ENCODE results near the gene PLSCR3. TPM values are rescaled to one million over a fixed set of nuclear protein-coding genes. Genes with fewer than 3 reads are reported as not detected.

Gene PLSCR3
- total RNA-seq, 2 donors from 2014 or later = 11.0 to 12.0 TPM

GRCh38 chr17:7404737-7405349 lies 10.5 kb upstream of the PLSCR3 start:
- H3K27me3 ChIP-seq = peaks cover 8% of the 10 kb centered on the region
- intact Hi-C loops (cut with DNase I) = no loop called here
- peak overlapping the region; percentile 44 for H3K4me3 ChIP-seq
- DNase-seq = peak; percentile 55
- peak overlapping the region; percentile 55 for H3K27ac ChIP-seq
- no peaks in the 10 kb centered on the region for H3K36me3 ChIP-seq
- peaks cover 5% of the 10 kb centered on the region for H3K4me1 ChIP-seq
- no peaks in the 10 kb centered on the region for H3K9me3 ChIP-seq
- no peak for TF ChIP-seq CTCF (IDR thresholded peaks at IDR 0.05)
- H3K9ac ChIP-seq (ENCODE audit: low read depth in 2 of 2, low read length in 2 of 2) = peak overlapping the region; percentile 26 to 69

DNA sequence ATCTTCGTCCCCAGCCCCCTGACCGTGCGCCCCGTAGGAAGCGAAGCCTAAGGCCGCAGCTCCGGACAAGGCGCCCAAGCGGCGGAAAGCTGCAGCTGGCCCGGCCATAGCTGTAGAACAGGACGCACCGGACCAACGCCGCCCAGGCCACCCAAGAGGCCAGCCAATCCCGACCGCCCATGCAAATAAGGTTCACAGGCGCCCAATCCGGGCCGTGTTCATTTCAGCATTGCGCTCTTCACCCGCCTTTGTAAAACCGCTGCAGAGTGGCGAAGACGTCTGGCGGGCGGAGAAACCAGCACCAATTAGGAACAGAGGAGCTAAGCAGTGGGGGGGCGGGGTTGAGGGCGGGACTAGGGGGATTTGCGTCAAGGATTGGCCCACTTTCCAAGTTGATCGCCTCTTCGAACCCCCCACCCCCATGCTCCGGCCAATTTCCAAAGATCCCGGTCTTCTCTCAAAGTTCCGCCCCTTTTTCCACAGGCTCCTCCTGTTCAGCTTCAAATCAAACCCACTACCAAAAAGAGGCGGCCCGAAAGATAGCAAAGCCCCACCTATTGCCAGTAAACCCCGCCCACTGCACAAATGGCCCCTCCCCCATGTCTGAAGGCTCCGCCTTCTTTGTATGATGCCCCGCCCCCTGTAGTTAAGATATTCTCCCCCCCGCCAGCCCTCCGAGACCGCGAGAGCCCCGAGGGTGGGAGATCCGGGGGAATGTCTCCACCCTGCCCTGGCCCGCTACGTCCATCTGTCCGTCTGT lies 9.8 kb upstream of the PLSCR3 start, which contains the start of gene TMEM256:
Gene TMEM256 (minus strand): TSS at position 121 of the 760 bp plus-strand sequence. CDS start 13 bp downstream, at position 108.
- peak within 1 kb of the TSS; percentile 79 to 87 for H3K9ac ChIP-seq (ENCODE audit: low read depth in 2 of 2, low read length in 2 of 2)
- no peaks in the 10 kb centered on the region for H3K36me3 ChIP-seq
- H3K4me1 ChIP-seq = peaks cover 5% of the 10 kb centered on the region
- H3K9me3 ChIP-seq = no peaks in the 10 kb centered on the region
- intact Hi-C loops (cut with DNase I) = no loop called here
- H3K4me3 ChIP-seq = peak within 1 kb of the TSS; percentile 44
- DNase-seq = peak; percentile 99
- H3K27ac ChIP-seq = peak within 1 kb of the TSS; percentile 83
- no peak for TF ChIP-seq CTCF (IDR thresholded peaks at IDR 0.05)
- H3K27me3 ChIP-seq = peaks cover 8% of the 10 kb centered on the region

- Histone ChIP-seq H3K4me1 (peaks cover 5% of the 10 kb centered on the region), H3K9me3 (no peaks in the 10 kb centered on the region), H3K9ac (ENCODE audit: low read depth in 2 of 2, low read length in 2 of 2) (peak overlapping the region; percentile 79 to 87), H3K27me3 (peaks cover 8% of the 10 kb centered on the region), H3K27ac (peak overlapping the region; percentile 83), H3K36me3 (no peaks in the 10 kb centered on the region), H3K4me3 (peak overlapping the region; percentile 44)
- TF ChIP-seq CTCF (IDR thresholded peaks at IDR 0.05) = no peak
- no peak for DNase-seq
- intact Hi-C loops (cut with DNase I) = no loop called here
Observed at GRCh38 chr17:7403727-7403976, 9.3 kb upstream of the PLSCR3 start.

DNA sequence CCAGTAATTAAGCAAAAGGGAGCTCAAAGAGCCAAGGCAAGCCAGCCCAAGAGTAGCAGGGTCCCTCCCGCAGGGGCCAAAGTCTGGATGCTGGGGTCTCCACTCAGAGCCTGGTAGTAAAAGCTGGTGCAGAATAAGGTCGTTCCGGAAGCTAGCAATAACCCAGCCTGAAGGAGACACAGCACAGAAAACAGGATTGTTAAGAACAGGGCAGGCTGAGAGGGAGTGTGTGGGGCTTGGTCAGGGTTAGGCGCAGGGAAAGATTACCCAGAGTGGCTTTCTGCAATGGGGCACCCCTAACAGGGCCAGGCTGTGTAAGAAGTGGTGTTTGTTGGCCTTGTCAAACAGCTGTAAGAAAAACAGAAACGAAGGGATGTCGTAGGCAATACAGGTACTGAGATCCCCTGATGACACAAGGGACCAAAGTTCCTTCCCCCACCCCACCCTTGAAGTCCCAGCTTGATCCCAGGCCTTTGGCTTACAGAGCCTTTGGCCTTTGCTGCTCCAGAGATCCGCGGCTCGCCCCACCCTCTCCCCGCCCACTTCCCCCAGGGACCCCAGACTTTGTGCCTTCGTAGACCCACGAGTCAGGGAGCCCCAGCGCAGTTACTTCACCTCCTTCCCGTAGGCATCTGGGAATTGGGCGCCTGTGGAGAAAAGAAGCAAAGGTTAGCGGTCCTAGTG lies 8.9 kb upstream of the PLSCR3 start:
- intact Hi-C loops (cut with DNase I) = no loop called here
- Histone ChIP-seq H3K36me3 (no peaks in the 10 kb centered on the region), H3K9me3 (no peaks in the 10 kb centered on the region), H3K27me3 (peaks cover 8% of the 10 kb centered on the region), H3K4me3 (peak overlapping the region; percentile 44), H3K27ac (peak overlapping the region; percentile 83), H3K4me1 (peaks cover 5% of the 10 kb centered on the region), H3K9ac (ENCODE audit: low read depth in 2 of 2, low read length in 2 of 2) (peak overlapping the region; percentile 79 to 87)
- TF ChIP-seq CTCF (IDR thresholded peaks at IDR 0.05) = no peak
- peak; percentile 80 for DNase-seq

DNA sequence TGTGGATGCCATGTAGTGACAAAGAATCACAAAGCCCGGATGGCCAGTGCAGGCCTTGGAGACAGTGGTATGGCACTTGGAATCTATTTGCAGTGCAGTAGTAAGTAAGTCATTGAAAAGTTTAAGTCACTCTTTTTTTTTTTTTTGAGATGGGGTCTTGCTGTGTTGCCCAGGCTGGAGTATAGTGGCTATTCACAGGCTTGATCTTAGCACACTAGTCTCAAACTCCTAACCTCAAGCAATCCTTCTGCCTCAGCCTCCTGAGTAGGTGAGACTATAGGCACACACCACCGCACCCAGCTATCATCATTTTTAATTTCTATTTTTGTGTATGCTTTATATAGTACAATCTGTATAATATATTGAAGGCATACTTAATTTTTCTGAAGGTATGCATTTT lies 4.3 kb upstream of the PLSCR3 start:
- H3K36me3 ChIP-seq = no peaks in the 10 kb centered on the region
- H3K27me3 ChIP-seq = no peaks in the 10 kb centered on the region
- peaks cover 5% of the 10 kb centered on the region for H3K4me1 ChIP-seq
- no peak for TF ChIP-seq CTCF (IDR thresholded peaks at IDR 0.05)
- no peak overlapping the region for H3K27ac ChIP-seq
- H3K9me3 ChIP-seq = no peaks in the 10 kb centered on the region
- intact Hi-C loops (cut with DNase I) = no loop called here
- no peak overlapping the region for H3K4me3 ChIP-seq
- DNase-seq = no peak
- no peak overlapping the region for H3K9ac ChIP-seq (ENCODE audit: low read depth in 2 of 2, low read length in 2 of 2)

All from colonic mucosa (tissue), 4 donors.